ENCODE measurements around the gene RAB4A. TPM values are rescaled to one million over a fixed set of nuclear protein-coding genes. Genes with fewer than 3 reads are reported as not detected.

Gene RAB4A
- total and polyA plus RNA-seq, 2 of the 8 experiments (the other 6 are each of a cell fraction or from before 2014, with no cell fraction given): 13.3 to 68.8 TPM

GRCh38 chr1:229305392-229305791 lies 34.5 kb downstream of the RAB4A start:
- no peaks in the 10 kb centered on the region for H3K27me3 ChIP-seq (replicated peaks in 1 of 4; ENCODE audit: control insufficient read depth in 3 of 4, extremely low read depth in 1 of 4, insufficient read depth in 3 of 4, low read length in 3 of 4)
- DNase-seq (ENCODE audit: low read depth in 1 of 2, low spot score in 2 of 2) (no peak), FAIRE-seq (no peak)
- CTCF ChIA-PET (ENCODE audit: partially characterized antibody): no interaction called here
- no peak overlapping the region for H2AFZ ChIP-seq (ENCODE audit: low read length)
- H2BK120ac ChIP-seq (replicated peaks; ENCODE audit: low read depth, low read length): no peak overlapping the region
- H3K27ac ChIP-seq (ENCODE audit: low read depth, low read length): no peak overlapping the region
- no peaks in the 10 kb centered on the region for H3K79me2 ChIP-seq (ENCODE audit: control insufficient read depth in 1 of 2, insufficient read depth in 2 of 2, low read length in 2 of 2)
- H4K91ac ChIP-seq (replicated peaks; ENCODE audit: insufficient read length, low read length): no peak overlapping the region
- 94% methylated on average over 2 of the region's 2 CpGs; no CpG with 5 or more reads in 1 of the 2 experiments for WGBS, 2 experiments (ENCODE audit: extremely low coverage in 1 of 2, insufficient coverage in 1 of 2, insufficient read length in 1 of 2, insufficient replicate concordance in 2 of 2, low coverage in 1 of 2, low lambda C conversion rate in 2 of 2, missing lambda C conversion rate in 1 of 2)
- H3K79me1 ChIP-seq (ENCODE audit: low read depth, low read length): no peaks in the 10 kb centered on the region
- no peak overlapping the region for H3K4me3 ChIP-seq (ENCODE audit: extremely low read depth in 1 of 4, insufficient read depth in 2 of 4, low read depth in 3 of 4, low read length in 4 of 4)
- H2BK15ac ChIP-seq (ENCODE audit: low read length): no peak overlapping the region
- peaks cover 1 to 2% of the 10 kb centered on the region in 2 experiments for H4K20me1 ChIP-seq (replicated peaks in 1 of 2; ENCODE audit: control insufficient read depth in 1 of 2, insufficient read depth in 2 of 2, low read length in 2 of 2)
- H2AK5ac ChIP-seq (ENCODE audit: low read depth, low read length): no peak overlapping the region
- H2BK5ac ChIP-seq (ENCODE audit: low read depth, low read length): no peak overlapping the region
- no peak overlapping the region for H3K18ac ChIP-seq (ENCODE audit: extremely low read depth, low read length)
- no peak overlapping the region for H3K56ac ChIP-seq (replicated peaks; ENCODE audit: insufficient read length, low read depth, low read length)
- POLR2A ChIA-PET (ENCODE audit: partially characterized antibody): no interaction called here
- no peak overlapping the region for H3K4ac ChIP-seq (replicated peaks; ENCODE audit: insufficient read length, low read depth, low read length)
- no peak overlapping the region for H3K9ac ChIP-seq (replicated peaks in 1 of 4; ENCODE audit: extremely low read depth in 1 of 4, low read depth in 3 of 4, low read length in 3 of 4)
- no peak overlapping the region for H4K5ac ChIP-seq (ENCODE audit: insufficient read length, low read depth, low read length)
- no peak overlapping the region for H3K14ac ChIP-seq (ENCODE audit: insufficient read length)
- H4K8ac ChIP-seq (ENCODE audit: extremely low read depth, insufficient read depth, low read length): no peak overlapping the region
- no peak overlapping the region for H2BK20ac ChIP-seq (ENCODE audit: low read length)
- no peaks in the 10 kb centered on the region for H3K23me2 ChIP-seq (ENCODE audit: low read depth, low read length)
- no peak overlapping the region for H2BK12ac ChIP-seq (ENCODE audit: low read depth, low read length)
- H3K4me2 ChIP-seq (ENCODE audit: insufficient read depth in 1 of 2, low read depth in 2 of 2, low read length in 2 of 2): no peak overlapping the region
- no peaks in the 10 kb centered on the region for H3K4me1 ChIP-seq (replicated peaks in 1 of 4; ENCODE audit: control insufficient read depth in 3 of 4, insufficient read depth in 4 of 4, low read length in 3 of 4)
- H3K36me3 ChIP-seq (ENCODE audit: control insufficient read depth in 2 of 4, insufficient read depth in 4 of 4, low read length in 3 of 4): peaks cover 2 to 35% (median 7%) of the 10 kb centered on the region in 4 experiments; a peak in 7 of 8 replicates
- H3K23ac ChIP-seq (ENCODE audit: insufficient read length): no peak overlapping the region
- no peaks in the 10 kb centered on the region for H3K9me3 ChIP-seq (ENCODE audit: insufficient read depth in 2 of 2, low read depth in 1 of 2, low read length in 1 of 2)
- no peak for TF ChIP-seq SIN3A (conservative IDR thresholded peaks at IDR 0.05 in 1 of 2, IDR thresholded peaks at IDR 0.05 in 1 of 2; ENCODE audit: low read depth in 1 of 2, low read length in 2 of 2)
- no peak for TF ChIP-seq EP300 (IDR thresholded peaks at IDR 0.05; ENCODE audit: borderline replicate concordance in 1 of 2, low read depth in 2 of 2, low read length in 2 of 2)
- no peak for TF ChIP-seq TAF7 (optimal IDR thresholded peaks at IDR 0.05; ENCODE audit: borderline replicate concordance, low read depth, low read length)
- no peak for TF ChIP-seq TBP (IDR thresholded peaks at IDR 0.05; ENCODE audit: low read depth, low read length)
- TF ChIP-seq, protein P1, sequence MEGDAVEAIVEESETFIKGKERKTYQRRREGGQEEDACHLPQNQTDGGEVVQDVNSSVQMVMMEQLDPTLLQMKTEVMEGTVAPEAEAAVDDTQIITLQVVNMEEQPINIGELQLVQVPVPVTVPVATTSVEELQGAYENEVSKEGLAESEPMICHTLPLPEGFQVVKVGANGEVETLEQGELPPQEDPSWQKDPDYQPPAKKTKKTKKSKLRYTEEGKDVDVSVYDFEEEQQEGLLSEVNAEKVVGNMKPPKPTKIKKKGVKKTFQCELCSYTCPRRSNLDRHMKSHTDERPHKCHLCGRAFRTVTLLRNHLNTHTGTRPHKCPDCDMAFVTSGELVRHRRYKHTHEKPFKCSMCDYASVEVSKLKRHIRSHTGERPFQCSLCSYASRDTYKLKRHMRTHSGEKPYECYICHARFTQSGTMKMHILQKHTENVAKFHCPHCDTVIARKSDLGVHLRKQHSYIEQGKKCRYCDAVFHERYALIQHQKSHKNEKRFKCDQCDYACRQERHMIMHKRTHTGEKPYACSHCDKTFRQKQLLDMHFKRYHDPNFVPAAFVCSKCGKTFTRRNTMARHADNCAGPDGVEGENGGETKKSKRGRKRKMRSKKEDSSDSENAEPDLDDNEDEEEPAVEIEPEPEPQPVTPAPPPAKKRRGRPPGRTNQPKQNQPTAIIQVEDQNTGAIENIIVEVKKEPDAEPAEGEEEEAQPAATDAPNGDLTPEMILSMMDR (IDR thresholded peaks at IDR 0.05; ENCODE audit: control extremely low read depth in 1 of 3, insufficient read depth in 1 of 3, low read depth in 1 of 3, low read length in 3 of 3): no peak
- no peak for TF ChIP-seq FOSL1 (IDR thresholded peaks at IDR 0.05; ENCODE audit: insufficient read depth, low read depth, low read length)
- TF ChIP-seq POLR2A (IDR thresholded peaks at IDR 0.05; ENCODE audit: control extremely low read depth in 1 of 2, low read depth in 2 of 2, low read length in 2 of 2): no peak
- no peak for TF ChIP-seq RNF2 (IDR thresholded peaks at IDR 0.05; ENCODE audit: borderline replicate concordance, low read depth, low read length, missing control alignments, poor library complexity, severe bottlenecking)
- no peak for TF ChIP-seq SIX5 (IDR thresholded peaks at IDR 0.05; ENCODE audit: low read depth, low read length)
- TF ChIP-seq MAFK (IDR thresholded peaks at IDR 0.05; ENCODE audit: low read depth, low read length): no peak
- no peak for TF ChIP-seq CHD1 (IDR thresholded peaks at IDR 0.05; ENCODE audit: low read depth, low read length)
